HepG2 (cell line): ENCODE measurements around the gene PLA1A. TPM values are rescaled to one million over a fixed set of nuclear protein-coding genes. Genes with fewer than 3 reads are reported as not detected.

Source experiments
- ATAC-seq: fragments of 200-7000 bp; cut with Tn5 transposase; 3 replicates; pipeline ENCODE4 v1.9.1; 2020; ENCODE audit warnings: mild to moderate bottlenecking, moderate library complexity
- BruUV-seq: library from RNA; stranded (reverse); fragments of 400-500 nt; replicated peaks from 2 replicates; lab custom pipeline; 2021; lab: Mats Ljungman, UMichigan
- CTCF ChIA-PET: fragments of 300-600 bp; formaldehyde crosslinking; extraction: SDS; loops from one replicate; lab custom pipeline; 2021; ENCODE audit warnings: low total read pairs, inconsistent platforms, low intra/inter-chr PET ratio; lab: Yijun Ruan, JAX
- POLR2A ChIA-PET: fragments of 350-600 bp; sonication (Branson Sonifier 250); formaldehyde crosslinking; loops from one replicate; lab custom pipeline; 2020; ENCODE audit warnings: antibody characterized with exemption, inconsistent platforms; lab: Yijun Ruan, JAX
- DNase-seq: peaks from one replicate; pipeline ENCODE4 v3.0.0-alpha.2; 2015; ENCODE audit warnings: low spot score
- FAIRE-seq: peaks from 3 replicates; lab custom pipeline; 2011; peaks lifted over from hg19 to GRCh38; lab: Jason Lieb, UNC
- H2AFZ ChIP-seq: one replicate; pipeline ENCODE4 v1.6.1; 2011; ENCODE audit warnings: low read length, inconsistent platforms
- H3K27ac ChIP-seq: fragments of 300-600 bp; 3 replicates; pipeline ENCODE4 v1.8.0; 2011; ENCODE audit warnings: mixed run types, mild to moderate bottlenecking, mixed read lengths, low read length, inconsistent platforms; ENCODE audit not compliant: insufficient read depth; ENCODE audit errors: extremely low read length
- H3K27me3 ChIP-seq, 2 experiments: fragments of 200-600 bp in 1 of 2; 2 replicates in 1 of 2; 3 replicates in 1 of 2; pipeline versions ENCODE4 v1.6.0 to v1.8.0; 2011; ENCODE audit warnings: low read length in 2 of 2, mild to moderate bottlenecking in 2 of 2, moderate library complexity in 2 of 2, inconsistent platforms in 1 of 2; ENCODE audit not compliant: insufficient read depth in 2 of 2, control insufficient read depth in 1 of 2
- H3K36me3 ChIP-seq, 2 experiments: fragments of 200-600 bp in 1 of 2; replicated peaks in 1 of 2; 2 replicates in 1 of 2; 3 replicates in 1 of 2; pipeline versions ENCODE4 v1.5.1 to v1.8.0; 2011; ENCODE audit warnings: low read length in 2 of 2, inconsistent platforms in 1 of 2; ENCODE audit not compliant: insufficient read depth in 2 of 2, control insufficient read depth in 1 of 2
- H3K4me1 ChIP-seq: 2 replicates; pipeline ENCODE4 v1.5.1; 2012; ENCODE audit warnings: low read length, inconsistent platforms; ENCODE audit not compliant: insufficient read depth
- H3K4me2 ChIP-seq: 2 replicates; pipeline ENCODE4 v1.6.0; 2011; ENCODE audit warnings: low read depth, low read length, inconsistent platforms
- H3K4me3 ChIP-seq, 3 experiments: fragments of 200-600 bp in 1 of 3; sonication (generic), shearing (Covaris generic) in 1 of 3; replicated peaks in 1 of 3; 2 replicates each; pipeline ENCODE4 v1.5.1; 2011 to 2016; ENCODE audit warnings: low read length in 3 of 3, inconsistent platforms in 2 of 3, low read depth in 2 of 3, mild to moderate bottlenecking in 2 of 3, control low read depth in 1 of 3, mixed read lengths in 1 of 3; ENCODE audit not compliant: insufficient read depth in 1 of 3
- H3K79me2 ChIP-seq: one replicate; pipeline ENCODE4 v1.6.1; 2011; ENCODE audit warnings: low read length, inconsistent platforms; ENCODE audit not compliant: insufficient read depth
- H3K9ac ChIP-seq: 2 replicates; pipeline ENCODE4 v1.6.0; 2011; ENCODE audit warnings: mild to moderate bottlenecking, low read depth, low read length, inconsistent platforms; ENCODE audit not compliant: insufficient read depth
- H3K9me3 ChIP-seq: 2 replicates; pipeline ENCODE4 v1.5.1; 2012; ENCODE audit warnings: mild to moderate bottlenecking, low read length
- H4K20me1 ChIP-seq: 2 replicates; pipeline ENCODE4 v1.6.0; 2011; ENCODE audit warnings: inconsistent platforms, mild to moderate bottlenecking, low read length, moderate library complexity; ENCODE audit not compliant: insufficient read depth
- BRD4 ChIP-seq: sonication (generic); formaldehyde crosslinking; IDR thresholded peaks from 2 replicates; pipeline ENCODE4 v1.4.0; 2020; ENCODE audit warnings: missing genetic modification reagents
- CENPX ChIP-seq: sonication (generic); formaldehyde crosslinking; IDR thresholded peaks from 2 replicates; pipeline ENCODE4 v1.9.0; 2021; ENCODE audit warnings: mild to moderate bottlenecking, missing genetic modification reagents, moderate library complexity
- CHD4 ChIP-seq: fragments of 200-600 bp; sonication (generic); IDR thresholded peaks from 2 replicates; pipeline ENCODE4 v1.7.0; 2017; ENCODE audit warnings: mild to moderate bottlenecking, low read length, borderline replicate concordance
- CREB3 ChIP-seq: sonication (generic); formaldehyde crosslinking; IDR thresholded peaks from 2 replicates; pipeline ENCODE4 v1.5.0; 2020; ENCODE audit warnings: missing genetic modification reagents
- FOXK1 ChIP-seq: sonication (generic); formaldehyde crosslinking; IDR thresholded peaks from 2 replicates; pipeline ENCODE4 v1.4.0; 2020; ENCODE audit warnings: low read depth, missing genetic modification reagents, borderline replicate concordance
- KDM3A ChIP-seq: IDR thresholded peaks from 2 replicates; pipeline ENCODE4 v1.6.1; 2018; ENCODE audit warnings: low read depth, missing compliant biosample characterization
- MXI1 ChIP-seq: IDR thresholded peaks from 3 replicates; pipeline ENCODE4 v1.6.1; 2012; ENCODE audit warnings: low read depth, low read length, inconsistent platforms, borderline replicate concordance
- NAIF1 ChIP-seq: sonication (generic); formaldehyde crosslinking; IDR thresholded peaks from 2 replicates; pipeline ENCODE4 v1.5.0; 2020; ENCODE audit warnings: mild to moderate bottlenecking, missing genetic modification reagents, borderline replicate concordance
- NR2F6 ChIP-seq, 2 experiments: IDR thresholded peaks; 2 replicates each; pipeline ENCODE4 v1.6.1; 2016; ENCODE audit warnings: antibody characterized with exemption in 1 of 2, mild to moderate bottlenecking in 1 of 2
- NRL ChIP-seq: sonication (generic); formaldehyde crosslinking; IDR thresholded peaks from 2 replicates; pipeline ENCODE4 v1.5.0; 2020; ENCODE audit warnings: missing genetic modification reagents, mild to moderate bottlenecking, moderate library complexity, borderline replicate concordance
- PAX8 ChIP-seq: sonication (generic); formaldehyde crosslinking; IDR thresholded peaks from 2 replicates; pipeline ENCODE4 v1.8.0; 2022; ENCODE audit warnings: mild to moderate bottlenecking, missing genetic modification reagents, borderline replicate concordance
- PHF8 ChIP-seq: sonication (generic); formaldehyde crosslinking; IDR thresholded peaks from 2 replicates; pipeline ENCODE4 v1.5.0; 2020; ENCODE audit warnings: missing genetic modification reagents
- TFE3 ChIP-seq: IDR thresholded peaks from 2 replicates; pipeline ENCODE4 v1.6.1; 2016
- ZNF224 ChIP-seq: sonication (generic); formaldehyde crosslinking; IDR thresholded peaks from 2 replicates; pipeline ENCODE4 v1.5.0; 2020; ENCODE audit warnings: mild to moderate bottlenecking, missing genetic modification reagents
- ZNF225 ChIP-seq: sonication (generic); formaldehyde crosslinking; IDR thresholded peaks from 2 replicates; pipeline ENCODE4 v1.4.0; 2020; ENCODE audit warnings: mild to moderate bottlenecking, missing genetic modification reagents
- ZNF577 ChIP-seq: sonication (generic); formaldehyde crosslinking; IDR thresholded peaks from 2 replicates; pipeline ENCODE4 v1.4.0; 2020; ENCODE audit warnings: mild to moderate bottlenecking, low read depth, missing genetic modification reagents, borderline replicate concordance
- ZNF615 ChIP-seq: sonication (generic); formaldehyde crosslinking; IDR thresholded peaks from 2 replicates; pipeline ENCODE4 v1.5.0; 2020; ENCODE audit warnings: mild to moderate bottlenecking, missing genetic modification reagents, borderline replicate concordance
- ZNF775 ChIP-seq: sonication (generic); formaldehyde crosslinking; IDR thresholded peaks from 2 replicates; pipeline ENCODE4 v1.4.0; 2020; ENCODE audit warnings: missing genetic modification reagents, mild to moderate bottlenecking, moderate library complexity, borderline replicate concordance
- WGBS: methylation state at CpG from one replicate; pipeline ENCODE4 v1.1.6; 2017; ENCODE audit warnings: low lambda C conversion rate; 5-methylcytosine and 5-hydroxymethylcytosine counted together
- in situ Hi-C: cut with HindIII; loops from 2 replicates; pipeline ENCODE4 v1.10.0; 2017; ENCODE audit warnings: low pct_unique_long_range_greater_than_20kb; ENCODE audit not compliant: extremely low pct_ligation_motif_present
- intact Hi-C: fragments of 100-400 bp; cut with micrococcal nuclease; formaldehyde crosslinking; loops from one replicate; pipeline ENCODE4 v1.10.0; 2022; ENCODE audit not compliant: unreplicated experiment
- polyA plus RNA-seq, 8 experiments: library from polyadenylated mRNA; depleted of rRNA in 3 of 8; stranded (reverse) in 7 of 8; unstranded in 1 of 8; fragments of >200 nt; fragmentation: Illumina TruSeq in 4 of 8; extraction: Trizol in 4 of 8; gene quantifications; 2 replicates each; pipeline versions ENCODE4 v1.2.1 to v1.2.3, GENCODE V29; 2011 to 2016; ENCODE audit warnings: low read depth in 4 of 8, missing spikeins in 1 of 8, mixed read lengths in 1 of 8; ENCODE audit not compliant: insufficient read depth in 1 of 8
- total RNA-seq, 5 experiments: library from RNA; depleted of rRNA; stranded (reverse); fragments of >200 nt; fragmentation: Illumina TruSeq; extraction: Trizol; gene quantifications; 2 replicates each; pipeline ENCODE4 v1.2.3, GENCODE V29; 2016; ENCODE audit warnings: low read depth in 1 of 5
- TF ChIP-seq, protein P1 (sequence below): sonication (generic); formaldehyde crosslinking; conservative IDR thresholded peaks from 2 replicates; pipeline ENCODE4 v1.8.0; 2022; ENCODE audit warnings: mild to moderate bottlenecking, moderate library complexity, missing genetic modification reagents

Gene PLA1A
- total and polyA plus RNA-seq, 2 of the 13 experiments (the other 11 are each of a cell fraction or from before 2014, with no cell fraction given), result 0.11 to 0.18 TPM

DNA sequence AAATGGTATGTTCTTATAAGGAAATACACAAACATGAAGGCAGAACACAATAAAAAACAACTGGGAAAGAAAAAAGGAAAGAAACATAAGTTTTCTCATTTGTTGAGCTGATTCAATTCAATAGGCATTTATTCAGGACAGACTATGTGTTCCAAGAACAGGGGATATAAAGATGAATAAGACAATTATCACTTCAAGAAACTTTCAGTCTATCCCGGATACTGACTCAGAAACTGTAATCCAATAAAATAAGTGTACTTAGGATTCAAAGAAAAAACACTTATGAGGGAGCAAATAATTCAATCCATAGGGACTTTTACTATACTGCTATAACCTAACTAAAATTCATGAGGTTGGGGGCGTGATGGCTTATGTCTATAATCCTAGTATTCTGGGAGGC is 66.2 kb downstream of the PLA1A start (continued):
- TF ChIP-seq, protein P1, sequence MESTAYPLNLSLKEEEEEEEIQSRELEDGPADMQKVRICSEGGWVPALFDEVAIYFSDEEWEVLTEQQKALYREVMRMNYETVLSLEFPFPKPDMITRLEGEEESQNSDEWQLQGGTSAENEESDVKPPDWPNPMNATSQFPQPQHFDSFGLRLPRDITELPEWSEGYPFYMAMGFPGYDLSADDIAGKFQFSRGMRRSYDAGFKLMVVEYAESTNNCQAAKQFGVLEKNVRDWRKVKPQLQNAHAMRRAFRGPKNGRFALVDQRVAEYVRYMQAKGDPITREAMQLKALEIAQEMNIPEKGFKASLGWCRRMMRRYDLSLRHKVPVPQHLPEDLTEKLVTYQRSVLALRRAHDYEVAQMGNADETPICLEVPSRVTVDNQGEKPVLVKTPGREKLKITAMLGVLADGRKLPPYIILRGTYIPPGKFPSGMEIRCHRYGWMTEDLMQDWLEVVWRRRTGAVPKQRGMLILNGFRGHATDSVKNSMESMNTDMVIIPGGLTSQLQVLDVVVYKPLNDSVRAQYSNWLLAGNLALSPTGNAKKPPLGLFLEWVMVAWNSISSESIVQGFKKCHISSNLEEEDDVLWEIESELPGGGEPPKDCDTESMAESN (CRISPR knock-in tag), result no peak
- no peak for TF ChIP-seq NRL (CRISPR knock-in tag)
- TF ChIP-seq CHD4, result no peak
- no peak for TF ChIP-seq ZNF577
- TF ChIP-seq ZNF224 (CRISPR knock-in tag), result no peak
- no peak for TF ChIP-seq NR2F6 (IDR thresholded peaks at IDR 0.05)
- TF ChIP-seq NR2F6 (CRISPR knock-in tag; IDR thresholded peaks at IDR 0.05), result no peak
- no peak for TF ChIP-seq PHF8 (CRISPR knock-in tag)

DNA sequence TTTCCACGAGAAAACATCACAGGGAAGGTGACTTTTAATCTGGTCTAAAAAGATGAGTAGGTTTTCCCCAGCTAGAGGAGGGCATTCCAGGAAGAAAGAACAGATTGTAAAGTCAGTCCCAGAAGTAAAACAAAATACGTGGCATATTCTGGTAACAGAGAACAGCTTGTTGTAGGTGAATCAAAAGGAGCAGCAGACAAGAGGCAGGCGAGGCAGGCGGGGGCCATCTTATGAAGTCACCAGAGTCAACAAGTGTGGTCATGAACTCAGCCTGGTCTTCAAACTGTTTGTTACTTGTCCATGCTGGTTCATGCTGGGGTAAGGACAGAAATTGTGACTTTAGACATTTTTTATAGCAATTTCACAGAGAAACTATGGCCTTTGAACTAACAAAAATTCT is 66.7 kb downstream of the PLA1A start:
- no peak overlapping the region for H3K27ac ChIP-seq
- no peak overlapping the region for H3K4me3 ChIP-seq
- CTCF ChIA-PET, result no interaction called here
- no peak overlapping the region for H3K9ac ChIP-seq
- H4K20me1 ChIP-seq, result no peaks in the 10 kb centered on the region
- DNase-seq, result no peak
- in situ Hi-C loops (no loop called here), intact Hi-C loops (no loop called here)
- H2AFZ ChIP-seq, result no peak overlapping the region
- no peak for FAIRE-seq
- ATAC-seq, result no peak
- 80% methylated on average over 4 of the region's 4 CpGs for WGBS
- H3K4me2 ChIP-seq, result no peak overlapping the region
- no TSS peak for BruUV-seq
- H3K79me2 ChIP-seq, result no peaks in the 10 kb centered on the region
- POLR2A ChIA-PET, result no interaction called here
- H3K36me3 ChIP-seq, result no peaks in the 10 kb centered on the region
- H3K9me3 ChIP-seq, result no peaks in the 10 kb centered on the region
- no peaks in the 10 kb centered on the region for H3K4me1 ChIP-seq
- no peak for TF ChIP-seq CENPX (CRISPR knock-in tag)
- no peak for TF ChIP-seq ZNF775 (CRISPR knock-in tag)
- no peak for TF ChIP-seq MXI1
- TF ChIP-seq TFE3 (CRISPR knock-in tag), result no peak
- no peak for TF ChIP-seq NAIF1 (CRISPR knock-in tag)
- no peak for TF ChIP-seq FOXK1 (CRISPR knock-in tag)
- TF ChIP-seq KDM3A (CRISPR knock-in tag), result no peak
- no peak for TF ChIP-seq BRD4
- TF ChIP-seq PAX8, result no peak
- no peak for TF ChIP-seq CREB3 (CRISPR knock-in tag)
- no peak for TF ChIP-seq ZNF615 (CRISPR knock-in tag)
- TF ChIP-seq ZNF225 (CRISPR knock-in tag), result no peak
- H3K27me3 ChIP-seq, result no peaks in the 10 kb centered on the region
